Mesodermal cell (in vitro differentiated cells): Measurements from ENCODE around the gene NKIRAS1. TPM values are rescaled to one million over a fixed set of nuclear protein-coding genes. Genes with fewer than 3 reads are reported as not detected.

ENCODE experiments used
- H3K27ac ChIP-seq: 2 replicates; pipeline ENCODE4 v1.7.0; 2013; ENCODE audit warnings: mild to moderate bottlenecking, low read depth, low read length, moderate library complexity; ENCODE audit not compliant: severe bottlenecking
- H3K36me3 ChIP-seq: 2 replicates; pipeline ENCODE4 v1.7.1; 2013; ENCODE audit warnings: mild to moderate bottlenecking, low read length, moderate library complexity; ENCODE audit not compliant: control insufficient read depth, insufficient read depth
- H3K4me1 ChIP-seq: one replicate; pipeline ENCODE4 v1.7.1; 2013; ENCODE audit warnings: mild to moderate bottlenecking, low read length; ENCODE audit not compliant: insufficient read depth, control insufficient read depth, poor library complexity, severe bottlenecking
- H3K4me3 ChIP-seq: 2 replicates; pipeline ENCODE4 v1.7.0; 2013; ENCODE audit warnings: low read length, control low read depth, mild to moderate bottlenecking; ENCODE audit not compliant: insufficient read depth, poor library complexity, severe bottlenecking; ENCODE audit errors: extremely low read depth
- H3K9me3 ChIP-seq: 2 replicates; pipeline ENCODE4 v1.7.1; 2013; ENCODE audit warnings: mild to moderate bottlenecking, low read length, moderate library complexity; ENCODE audit not compliant: control insufficient read depth
- WGBS, 2 experiments: methylation state at CpG; one replicate each; pipeline ENCODE4 v1.1.5; 2013; ENCODE audit warnings: missing lambda C conversion rate in 2 of 2; ENCODE audit not compliant: insufficient coverage in 2 of 2; 5-methylcytosine and 5-hydroxymethylcytosine counted together
- polyA plus RNA-seq, 2 experiments: library from polyadenylated mRNA; stranded (reverse); fragments of 50-300 nt; gene quantifications; one replicate each; pipeline ENCODE4 v1.2.3, GENCODE V29; 2013

Gene NKIRAS1
- 8.6 TPM for polyA plus RNA-seq (2013, experiment 1 of 2)
- 9.7 TPM for polyA plus RNA-seq (2013, experiment 2 of 2)

GRCh38 chr3:23916886-23917678, at the start of gene NKIRAS1, which contains the start of gene RPL15:
Gene NKIRAS1, minus strand, starts transcription at chr3:23916990. Its CDS starts 6,086 bp downstream, at chr3:23910904.
Gene RPL15, plus strand, starts transcription at chr3:23917132. Its CDS starts 728 bp downstream, at chr3:23917860.
- Histone ChIP-seq H3K4me3 (peak within 1 kb of the TSS; percentile 97), H3K27ac (peak within 1 kb of the TSS; percentile 87), H3K9me3 (no peaks in the 10 kb centered on the region), H3K36me3 (peaks cover 47% of the 10 kb centered on the region), H3K4me1 (peaks cover 6% of the 10 kb centered on the region)
- 1% methylated on average over 51 to 54 of the region's 64 CpGs for WGBS, 2 experiments

- no peaks in the 10 kb centered on the region for H3K9me3 ChIP-seq
- H3K4me3 ChIP-seq, result no peak overlapping the region
- no peaks in the 10 kb centered on the region for H3K4me1 ChIP-seq
- no peak overlapping the region for H3K27ac ChIP-seq
- peaks cover 77% of the 10 kb centered on the region for H3K36me3 ChIP-seq
- no CpG with 5 or more reads among the region's 1 CpG for WGBS, 2 experiments
These were observed 49.5 kb upstream of the NKIRAS1 start for GRCh38 chr3:23966328-23966727.

GRCh38 chr3:23964537-23965235, 47.9 kb upstream of the NKIRAS1 start:
- Histone ChIP-seq H3K36me3 (peaks cover 71% of the 10 kb centered on the region), H3K4me3 (no peak overlapping the region), H3K9me3 (no peaks in the 10 kb centered on the region), H3K27ac (no peak overlapping the region), H3K4me1 (no peaks in the 10 kb centered on the region)
- WGBS, 2 experiments, result 100% methylated on average over 2 of the region's 3 CpGs

- H3K36me3 ChIP-seq, result peaks cover 54% of the 10 kb centered on the region
- H3K4me3 ChIP-seq, result no peak overlapping the region
- WGBS, 2 experiments, result 95 to 100% methylated on average over 3 to 4 of the region's 5 CpGs
- no peaks in the 10 kb centered on the region for H3K9me3 ChIP-seq
- no peak overlapping the region for H3K27ac ChIP-seq
- no peaks in the 10 kb centered on the region for H3K4me1 ChIP-seq
These were observed 45.1 kb upstream of the NKIRAS1 start for GRCh38 chr3:23961913-23962312.

GRCh38 chr3:23961066-23961465, 44.3 kb upstream of the NKIRAS1 start:
- WGBS, 2 experiments, result 100% methylated on average over 1 of the region's 1 CpG
- Histone ChIP-seq H3K36me3 (peaks cover 54% of the 10 kb centered on the region), H3K4me1 (no peaks in the 10 kb centered on the region), H3K4me3 (no peak overlapping the region), H3K27ac (no peak overlapping the region), H3K9me3 (no peaks in the 10 kb centered on the region)

- H3K4me3 ChIP-seq, result no peak overlapping the region
- H3K27ac ChIP-seq, result no peak overlapping the region
- no peaks in the 10 kb centered on the region for H3K4me1 ChIP-seq
- H3K9me3 ChIP-seq, result no peaks in the 10 kb centered on the region
- H3K36me3 ChIP-seq, result peaks cover 50% of the 10 kb centered on the region
- WGBS, 2 experiments, result no CpG with 5 or more reads among the region's 1 CpG
These were observed 43.9 kb upstream of the NKIRAS1 start for GRCh38 chr3:23960649-23961048.

GRCh38 chr3:23959135-23959900, 42.5 kb upstream of the NKIRAS1 start:
- peaks cover 41% of the 10 kb centered on the region for H3K36me3 ChIP-seq
- H3K27ac ChIP-seq, result peak overlapping the region; percentile 71
- H3K4me3 ChIP-seq, result no peak overlapping the region
- WGBS, 2 experiments, result 74 to 86% methylated on average over 2 to 5 of the region's 7 CpGs
- no peaks in the 10 kb centered on the region for H3K9me3 ChIP-seq
- H3K4me1 ChIP-seq, result no peaks in the 10 kb centered on the region

GRCh38 chr3:23956701-23957100, 39.9 kb upstream of the NKIRAS1 start:
- Histone ChIP-seq H3K27ac (no peak overlapping the region), H3K36me3 (peaks cover 24% of the 10 kb centered on the region), H3K4me1 (no peaks in the 10 kb centered on the region), H3K9me3 (no peaks in the 10 kb centered on the region), H3K4me3 (no peak overlapping the region)
- WGBS, 2 experiments, result 96 to 100% methylated on average over 2 to 3 of the region's 3 CpGs

- WGBS, 2 experiments, result 40 to 93% methylated on average over 1 to 2 of the region's 5 CpGs
- Histone ChIP-seq H3K4me1 (no peaks in the 10 kb centered on the region), H3K4me3 (no peak overlapping the region), H3K9me3 (no peaks in the 10 kb centered on the region), H3K27ac (no peak overlapping the region), H3K36me3 (peaks cover 20% of the 10 kb centered on the region)
These were observed 37.4 kb upstream of the NKIRAS1 start for GRCh38 chr3:23954144-23954543.

- H3K9me3 ChIP-seq, result no peaks in the 10 kb centered on the region
- no peak overlapping the region for H3K27ac ChIP-seq
- H3K4me3 ChIP-seq, result no peak overlapping the region
- H3K36me3 ChIP-seq, result peaks cover 23% of the 10 kb centered on the region
- no CpG with 5 or more reads among the region's 1 CpG for WGBS, 2 experiments
- no peaks in the 10 kb centered on the region for H3K4me1 ChIP-seq
These were observed 36.7 kb upstream of the NKIRAS1 start for GRCh38 chr3:23953523-23953922.
